GM12892 (cell line): ENCODE data around the gene NR2F6.

Source experiments
- DNase-seq: peaks from one replicate; pipeline ENCODE4 v3.0.0; 2011; ENCODE audit not compliant: insufficient read length
- FAIRE-seq: peaks from 2 replicates; lab custom pipeline; 2011; peaks lifted over from hg19 to GRCh38; lab: Jason Lieb, UNC
- POLR2A ChIP-seq: IDR thresholded peaks from 2 replicates; pipeline ENCODE4 v1.6.1; 2011; ENCODE audit warnings: low read depth, low read length, control low read depth
- POLR2AphosphoS5 ChIP-seq: IDR thresholded peaks from 2 replicates; pipeline ENCODE4 v1.6.1; 2011; ENCODE audit warnings: low read depth, low read length, control low read depth
- TAF1 ChIP-seq: IDR thresholded peaks from 2 replicates; pipeline ENCODE4 v1.6.1; 2011; ENCODE audit warnings: low read depth, mild to moderate bottlenecking, control low read depth, low read length, borderline replicate concordance

The NR2F6 gene

DNA sequence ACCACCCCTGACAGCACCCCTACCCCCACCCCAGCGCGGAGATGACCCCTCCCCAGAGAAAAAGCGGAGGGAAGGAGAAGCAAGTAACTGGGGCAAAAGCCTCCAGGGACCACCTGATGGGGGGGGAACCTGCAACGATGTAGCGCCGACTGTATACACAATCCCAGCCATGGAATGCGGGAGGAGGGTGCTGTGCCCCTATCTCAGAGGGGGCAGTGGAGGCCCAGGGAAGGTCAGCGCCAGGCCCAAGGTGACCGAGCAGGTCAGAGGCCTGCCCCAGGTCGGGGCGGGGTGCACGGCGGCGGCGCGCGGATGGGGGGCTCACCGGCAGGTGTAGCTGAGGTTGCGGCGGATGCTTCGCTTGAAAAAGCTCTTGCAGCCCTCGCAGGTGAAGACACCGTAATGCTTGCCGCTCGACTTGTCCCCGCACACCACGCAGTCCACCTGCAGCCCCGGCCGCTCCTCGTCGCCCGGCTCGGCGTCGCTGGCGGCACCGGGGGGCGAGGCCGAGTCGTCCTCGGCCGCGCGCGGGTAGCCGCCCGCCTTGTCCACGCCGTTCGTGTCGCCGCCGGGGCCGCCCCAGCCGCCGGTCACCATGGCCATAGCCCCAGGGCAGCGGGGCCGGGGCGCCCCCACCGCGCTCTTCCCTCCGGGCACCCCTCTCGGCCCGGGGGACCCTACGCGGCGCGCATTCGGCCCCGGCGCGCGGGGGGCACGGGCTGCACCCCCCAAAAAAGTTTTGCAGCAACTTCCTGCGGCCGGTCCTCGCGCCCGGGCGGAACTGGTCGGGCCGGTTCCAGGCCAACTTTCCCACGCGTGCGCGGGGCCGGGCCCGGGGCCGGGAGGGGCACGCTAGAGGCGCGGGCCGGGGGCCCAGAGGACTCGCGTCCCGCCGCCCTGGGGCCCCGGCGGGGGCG, 843 bp downstream of the NR2F6 start:
- TF ChIP-seq POLR2AphosphoS5 (no peak), POLR2A (no peak), TAF1 (no peak)
- FAIRE-seq (no peak), DNase-seq (no peak)

DNA sequence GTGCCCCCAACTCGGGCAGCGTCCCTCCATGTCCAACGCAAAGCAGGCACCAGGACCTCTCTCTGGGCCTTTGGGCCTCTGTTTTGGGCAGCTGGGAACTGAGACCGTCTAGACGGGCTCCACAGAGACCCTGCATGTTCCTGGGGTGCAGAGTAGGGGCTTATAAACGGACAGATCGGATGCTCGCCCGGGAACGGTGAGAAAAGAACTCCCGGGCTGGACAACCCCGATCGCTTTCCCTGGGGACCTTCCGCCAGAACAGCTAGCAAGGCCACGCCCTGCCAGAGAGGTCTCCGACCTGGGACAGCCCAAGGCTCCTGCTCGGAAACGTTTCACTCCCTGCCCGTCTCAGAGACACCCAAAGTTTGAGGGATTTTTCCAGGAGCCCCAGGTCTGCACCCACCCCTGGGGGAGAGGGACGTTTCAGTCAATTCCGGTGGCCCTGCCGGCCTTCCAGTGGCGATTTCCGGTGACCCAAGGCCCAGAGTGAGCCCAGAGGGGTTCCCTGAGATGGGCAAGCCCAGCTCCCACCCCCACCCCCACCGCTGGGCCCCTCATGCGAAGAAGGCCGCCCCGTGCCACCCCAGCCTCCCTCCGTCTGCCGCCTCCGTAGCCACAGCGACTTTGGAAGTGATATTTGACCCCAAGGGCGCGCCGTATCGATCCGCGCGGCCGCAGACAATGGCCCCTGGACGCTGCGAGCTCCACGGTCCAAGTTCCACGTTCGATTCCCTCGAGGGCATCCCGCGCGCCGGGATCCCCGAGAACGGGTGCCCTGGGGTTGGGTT, 1.7 kb downstream of the NR2F6 start:
- DNase-seq (no peak), FAIRE-seq (no peak)
- no peak for TF ChIP-seq POLR2A
- TF ChIP-seq TAF1: no peak
- no peak for TF ChIP-seq POLR2AphosphoS5

DNA sequence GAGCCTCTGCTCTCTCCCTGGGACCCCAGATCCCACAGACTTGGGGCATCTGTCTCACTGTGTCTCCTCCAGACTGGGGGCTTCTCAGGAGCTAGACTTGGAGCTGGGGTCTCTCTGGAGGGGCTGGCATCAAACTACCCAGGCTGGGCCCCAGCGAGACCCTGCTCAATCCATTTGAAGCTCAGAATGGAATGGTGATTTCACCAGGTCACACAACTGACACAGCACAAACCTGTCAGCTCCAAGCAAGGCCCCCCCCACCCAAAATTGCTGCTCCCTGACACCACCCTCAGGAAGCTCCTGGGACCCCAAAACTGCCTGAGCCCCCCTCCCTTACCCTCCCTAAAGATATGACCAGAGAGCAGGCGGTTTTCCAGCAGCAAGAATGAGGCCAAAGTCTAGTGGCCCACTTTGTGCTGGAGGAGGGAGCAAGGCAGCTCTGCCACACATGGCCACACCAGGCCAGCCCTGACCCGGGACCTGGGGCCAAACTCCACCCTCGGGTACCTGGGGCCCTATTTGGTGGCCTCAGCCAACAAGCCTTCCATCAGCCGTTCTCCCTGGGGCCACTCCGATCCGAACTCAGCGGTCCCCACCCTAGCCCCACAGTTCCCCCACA, 2.4 kb downstream of the NR2F6 start:
- no peak for FAIRE-seq
- TF ChIP-seq POLR2A (no peak), POLR2AphosphoS5 (no peak), TAF1 (no peak)
- no peak for DNase-seq

DNA sequence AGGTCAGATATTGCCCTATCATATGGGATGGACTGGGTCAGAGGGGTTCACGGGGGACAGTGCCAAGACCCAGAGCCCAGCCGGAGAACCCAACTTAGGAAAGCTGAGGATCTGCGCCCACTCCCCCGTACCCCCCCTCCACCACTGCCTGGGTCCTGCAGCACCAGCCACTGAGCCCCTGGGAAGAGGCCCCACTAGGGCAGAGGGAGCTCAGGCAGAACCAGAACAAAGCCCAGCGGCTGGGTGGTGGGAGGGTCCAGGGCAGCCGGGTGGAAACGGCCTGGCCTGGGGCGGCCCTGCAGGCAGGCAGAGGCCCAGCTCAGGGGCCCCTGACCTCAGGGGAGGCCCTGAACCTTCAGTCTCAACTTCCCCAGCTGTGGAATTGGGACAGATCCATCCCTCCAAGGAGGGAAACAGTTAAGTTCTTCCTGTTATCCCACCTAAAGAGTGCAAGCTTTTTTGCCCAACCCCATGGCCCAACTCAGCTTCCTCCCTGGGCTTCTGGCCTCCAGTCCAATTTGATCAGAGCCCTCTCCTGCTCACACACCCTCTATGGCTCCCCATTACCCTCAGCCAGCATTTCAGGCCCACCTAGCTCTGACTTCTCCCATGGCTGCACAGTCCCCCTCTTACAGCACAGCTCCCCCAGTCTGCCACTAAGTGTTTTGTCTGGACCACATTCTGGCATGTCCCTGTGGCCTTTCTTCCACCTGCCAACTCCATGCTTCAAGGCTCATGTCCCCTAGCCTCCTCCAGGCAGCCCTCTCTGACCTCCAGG, 3.1 kb downstream of the NR2F6 start:
- FAIRE-seq (no peak), DNase-seq (no peak)
- no peak for TF ChIP-seq POLR2AphosphoS5
- TF ChIP-seq TAF1: no peak
- no peak for TF ChIP-seq POLR2A

DNA sequence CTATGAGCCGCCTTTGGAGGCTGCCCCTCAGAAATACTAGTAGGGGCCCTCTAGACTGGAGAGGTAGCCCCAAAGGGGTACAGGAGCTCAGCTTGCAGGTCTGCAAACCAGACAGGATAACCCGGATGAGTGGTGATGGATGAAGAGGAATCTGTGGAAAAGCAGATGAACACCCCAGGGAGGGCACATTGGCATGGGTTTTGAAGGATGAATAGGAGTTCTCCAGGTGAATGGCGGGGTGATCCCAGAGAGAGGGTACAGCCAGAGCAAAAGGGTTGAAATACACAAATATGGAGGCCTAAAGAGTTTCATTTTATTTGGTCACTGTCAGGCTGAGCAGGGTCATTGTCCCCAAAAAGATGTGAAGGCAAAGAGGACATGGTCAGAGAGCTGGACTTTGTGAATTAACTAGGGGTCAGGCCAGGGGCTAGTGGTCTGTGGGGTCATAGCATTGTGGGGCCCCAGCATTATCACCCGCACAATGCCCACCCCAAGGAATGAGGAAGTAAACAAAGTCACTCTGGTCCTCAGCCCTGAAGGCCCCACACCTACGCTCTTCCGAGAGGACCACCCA, 4.8 kb downstream of the NR2F6 start:
- DNase-seq (no peak), FAIRE-seq (no peak)
- TF ChIP-seq POLR2AphosphoS5 (no peak), POLR2A (no peak), TAF1 (no peak)

DNA sequence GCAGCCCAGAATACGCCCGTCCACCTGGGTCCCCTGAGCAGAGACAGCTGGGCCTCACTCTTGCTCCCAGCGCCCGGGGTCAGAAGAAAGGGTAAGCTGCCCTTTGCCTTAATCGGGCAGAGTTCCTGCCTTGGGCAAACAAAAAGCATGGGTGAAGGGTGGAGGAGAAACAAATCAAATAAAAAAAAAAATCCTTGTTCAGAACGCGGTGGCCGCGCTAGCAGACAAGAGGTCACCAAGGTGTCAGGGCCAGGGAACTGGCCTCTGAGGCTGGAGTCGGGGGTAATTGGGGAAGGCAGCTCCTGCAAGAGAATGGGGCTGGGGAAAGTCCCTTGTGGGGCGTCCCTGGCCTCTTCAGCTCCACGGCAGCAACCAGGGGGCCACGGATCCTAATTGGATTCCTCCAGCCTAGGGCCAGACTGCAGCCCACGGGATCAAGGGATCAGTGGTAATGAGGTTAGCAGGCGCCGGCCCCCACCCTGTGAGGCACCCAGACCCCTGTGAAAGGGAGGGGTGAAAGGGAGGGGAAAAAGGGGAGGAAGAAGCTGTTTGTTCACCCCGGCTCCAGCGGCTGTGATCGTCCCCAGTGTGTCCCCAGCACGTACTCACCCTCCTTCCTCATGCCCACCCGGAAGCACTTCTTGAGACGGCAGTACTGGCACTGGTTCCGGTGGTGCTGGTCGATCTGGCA, 5.5 kb downstream of the NR2F6 start:
- TF ChIP-seq TAF1 (no peak), POLR2A (no peak), POLR2AphosphoS5 (no peak)
- FAIRE-seq (no peak), DNase-seq (no peak)

DNA sequence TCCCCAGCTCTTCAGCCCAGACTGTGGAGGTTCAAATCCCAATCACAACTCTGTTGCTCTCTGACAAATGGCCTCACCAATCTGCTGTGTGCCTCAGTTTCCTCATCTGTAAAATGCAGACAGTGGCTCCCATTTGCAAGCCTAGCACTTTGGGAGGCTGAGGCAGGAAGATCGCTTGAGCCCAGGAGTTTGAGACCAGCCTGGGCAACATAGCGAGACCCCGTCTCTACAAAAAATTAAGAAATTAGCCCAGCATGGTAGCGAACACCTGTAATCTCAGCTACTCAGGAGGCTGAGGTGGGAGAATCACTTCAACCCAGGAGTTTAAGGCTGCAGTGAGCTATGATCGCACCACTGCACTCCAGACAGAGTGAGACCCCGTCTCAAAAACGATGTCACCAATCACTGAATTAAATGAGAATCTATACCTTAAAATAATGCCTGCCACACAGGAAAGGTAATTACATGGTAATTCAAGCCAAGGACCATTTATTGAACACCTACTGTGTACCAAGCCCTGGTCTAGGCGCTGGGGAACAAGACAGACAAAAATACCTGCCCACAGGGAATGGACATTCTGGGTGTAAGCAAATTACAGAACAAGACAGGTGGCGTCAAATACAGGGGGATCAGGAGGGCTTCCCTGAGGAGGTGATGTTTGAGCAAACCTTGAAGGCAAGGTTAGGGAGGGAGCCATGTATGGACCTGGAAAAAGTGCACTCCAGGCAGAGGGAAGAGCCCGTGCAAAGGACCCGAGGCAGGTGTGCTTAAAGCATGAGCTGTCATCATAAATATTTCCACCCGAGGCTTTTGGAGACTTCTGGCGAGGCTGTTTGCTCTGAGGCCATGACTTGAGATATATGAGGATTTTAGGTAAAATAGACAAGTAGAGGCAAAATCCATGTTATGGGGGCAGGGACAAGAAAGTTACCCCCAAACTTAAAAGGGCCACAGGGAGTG, 7.7 kb downstream of the NR2F6 start:
- FAIRE-seq (no peak), DNase-seq (no peak)
- TF ChIP-seq POLR2AphosphoS5: no peak
- no peak for TF ChIP-seq TAF1
- no peak for TF ChIP-seq POLR2A

DNA sequence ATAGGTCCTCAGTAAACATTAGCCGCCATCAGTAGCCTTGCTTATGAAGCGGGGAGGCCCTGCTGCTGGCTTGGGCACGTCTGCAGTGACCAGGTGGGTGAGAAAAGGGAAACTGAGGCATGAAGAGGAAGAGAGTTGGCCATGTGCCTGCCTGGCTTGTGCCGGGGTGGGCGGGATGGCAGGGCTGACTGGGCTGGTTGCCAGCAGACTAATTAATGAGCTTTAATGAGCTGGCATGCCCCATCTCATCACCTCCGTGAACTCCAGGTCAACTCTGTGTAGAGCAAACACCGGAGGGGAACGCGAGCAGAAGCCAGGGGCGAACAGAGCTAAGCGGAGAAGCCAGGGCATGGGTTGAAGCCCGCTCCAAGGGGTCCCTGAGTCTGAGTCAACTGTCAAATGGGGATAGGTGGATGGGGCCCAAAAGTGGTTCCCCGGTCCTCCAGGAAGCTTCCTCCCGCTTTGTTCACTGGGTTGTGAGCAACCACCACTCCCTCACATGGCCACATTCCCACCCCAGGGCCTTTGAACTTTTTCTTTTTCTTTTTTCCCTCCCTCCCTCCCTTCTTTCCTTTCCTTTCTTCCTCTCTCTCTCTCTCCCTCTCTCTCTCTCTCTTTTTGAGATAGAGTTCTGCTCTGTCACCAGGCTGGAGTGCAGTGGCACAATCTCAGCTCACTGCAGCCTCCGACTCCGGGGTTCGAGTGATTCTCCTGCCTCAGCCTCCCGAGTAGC, 8.7 kb downstream of the NR2F6 start:
- DNase-seq (no peak), FAIRE-seq (no peak)
- TF ChIP-seq TAF1: no peak
- no peak for TF ChIP-seq POLR2A
- TF ChIP-seq POLR2AphosphoS5: no peak
